22Rv1 (cell line): ENCODE results near the gene GCNT2.

ENCODE experiments used
- CTCF ChIP-seq: fragments of 450-650 bp; IDR thresholded peaks from 2 replicates; pipeline ENCODE4 v1.5.1; 2017; ENCODE audit warnings: mild to moderate bottlenecking
- ZFX ChIP-seq: fragments of 450-650 bp; IDR thresholded peaks from 2 replicates; pipeline ENCODE4 v1.6.1; 2017; ENCODE audit warnings: antibody characterized with exemption, borderline replicate concordance

GRCh38 chr6:10558565-10558964 is 37.4 kb downstream of the GCNT2 start:
- no peak for TF ChIP-seq CTCF
- TF ChIP-seq ZFX = no peak
